Mesenchymal stem cell (in vitro differentiated cells and primary cell): ENCODE results near the gene PTPRD.

Experiments used
- DNase-seq: peaks from one replicate; pipeline ENCODE4 v3.0.0-alpha.2; 2013
- H2AFZ ChIP-seq: one replicate; pipeline ENCODE4 v1.6.1; 2013; ENCODE audit warnings: low read depth, mild to moderate bottlenecking, control low read depth, inconsistent platforms, low read length, moderate library complexity
- H2AK5ac ChIP-seq: 2 replicates; pipeline ENCODE4 v1.6.1; 2013; ENCODE audit warnings: low read length, moderate library complexity, mild to moderate bottlenecking, inconsistent platforms; ENCODE audit not compliant: severe bottlenecking
- H2BK120ac ChIP-seq: one replicate; pipeline ENCODE4 v1.6.1; 2013; ENCODE audit warnings: low read depth, mild to moderate bottlenecking, inconsistent platforms, low read length, moderate library complexity
- H2BK12ac ChIP-seq, 2 experiments: one replicate each; pipeline ENCODE4 v1.6.1; 2013; ENCODE audit warnings: inconsistent platforms in 2 of 2, low read length in 2 of 2, mild to moderate bottlenecking in 2 of 2, moderate library complexity in 2 of 2, control low read depth in 1 of 2
- H2BK15ac ChIP-seq: one replicate; pipeline ENCODE4 v1.6.1; 2013; ENCODE audit warnings: mild to moderate bottlenecking, low read depth, inconsistent platforms; ENCODE audit not compliant: poor library complexity, severe bottlenecking
- H2BK5ac ChIP-seq: 2 replicates; pipeline ENCODE4 v1.6.1; 2013; ENCODE audit warnings: low read depth, mild to moderate bottlenecking, low read length, control low read depth, inconsistent platforms; ENCODE audit not compliant: poor library complexity, severe bottlenecking
- H3K14ac ChIP-seq, 2 experiments: one replicate each; pipeline ENCODE4 v1.6.1; 2013; ENCODE audit warnings: inconsistent platforms in 2 of 2, low read length in 2 of 2, control low read depth in 1 of 2, mild to moderate bottlenecking in 1 of 2, moderate library complexity in 1 of 2
- H3K18ac ChIP-seq, 2 experiments: one replicate each; pipeline ENCODE4 v1.6.1; 2013; ENCODE audit warnings: inconsistent platforms in 2 of 2, low read length in 2 of 2, control low read depth in 1 of 2, low read depth in 1 of 2, mild to moderate bottlenecking in 1 of 2
- H3K23ac ChIP-seq, 2 experiments: one replicate each; pipeline ENCODE4 v1.6.1; 2013; ENCODE audit warnings: inconsistent platforms in 2 of 2, low read length in 2 of 2, mild to moderate bottlenecking in 2 of 2, moderate library complexity in 2 of 2, control low read depth in 1 of 2
- H3K27ac ChIP-seq: 2 replicates; pipeline ENCODE4 v1.5.1; 2013; ENCODE audit warnings: mild to moderate bottlenecking, moderate library complexity, low read length, control low read depth, inconsistent platforms; ENCODE audit not compliant: poor library complexity, severe bottlenecking
- H3K27me3 ChIP-seq, 2 experiments: 2 replicates each; pipeline versions ENCODE4 v1.6.1 to v1.7.0; 2013; ENCODE audit warnings: low read length in 2 of 2, mild to moderate bottlenecking in 2 of 2, moderate library complexity in 2 of 2, control low read depth in 1 of 2, inconsistent platforms in 1 of 2; ENCODE audit not compliant: control insufficient read depth in 1 of 2, insufficient read depth in 1 of 2
- H3K36me3 ChIP-seq, 2 experiments: 2 replicates each; pipeline versions ENCODE4 v1.6.1 to v1.7.0; 2013; ENCODE audit warnings: low read length in 2 of 2, control low read depth in 1 of 2, inconsistent platforms in 1 of 2, low read depth in 1 of 2, mild to moderate bottlenecking in 1 of 2; ENCODE audit not compliant: insufficient read depth in 2 of 2, control insufficient read depth in 1 of 2
- H3K4ac ChIP-seq, 2 experiments: one replicate each; pipeline ENCODE4 v1.6.1; 2013; ENCODE audit warnings: inconsistent platforms in 2 of 2, low read length in 2 of 2, mild to moderate bottlenecking in 2 of 2, moderate library complexity in 2 of 2, control low read depth in 1 of 2, low read depth in 1 of 2
- H3K4me1 ChIP-seq: 2 replicates; pipeline ENCODE4 v1.6.1; 2013; ENCODE audit warnings: low read depth, low read length, control low read depth; ENCODE audit not compliant: control insufficient read depth, insufficient read depth
- H3K4me2 ChIP-seq: 2 replicates; pipeline ENCODE4 v1.6.1; 2013; ENCODE audit warnings: low read length, mild to moderate bottlenecking, inconsistent platforms; ENCODE audit not compliant: poor library complexity, severe bottlenecking
- H3K4me3 ChIP-seq, 2 experiments: 2 replicates each; pipeline versions ENCODE4 v1.5.1 to v1.7.0; 2013; ENCODE audit warnings: low read length in 2 of 2, mild to moderate bottlenecking in 2 of 2, control low read depth in 1 of 2, low read depth in 1 of 2; ENCODE audit not compliant: insufficient read depth in 1 of 2
- H3K79me1 ChIP-seq: replicated peaks from 2 replicates; pipeline ENCODE4 v1.6.1; 2013; ENCODE audit warnings: mild to moderate bottlenecking, control low read depth, low read length, inconsistent platforms; ENCODE audit not compliant: poor library complexity, severe bottlenecking
- H3K9ac ChIP-seq: 2 replicates; pipeline ENCODE4 v1.7.0; 2013; ENCODE audit warnings: mild to moderate bottlenecking, low read length, moderate library complexity
- H3K9me3 ChIP-seq: 2 replicates; pipeline ENCODE4 v1.7.0; 2013; ENCODE audit warnings: mild to moderate bottlenecking, low read length; ENCODE audit not compliant: control insufficient read depth
- H4K8ac ChIP-seq: one replicate; pipeline ENCODE4 v1.6.1; 2013; ENCODE audit warnings: inconsistent platforms, mild to moderate bottlenecking, low read length, moderate library complexity
- H4K91ac ChIP-seq: one replicate; pipeline ENCODE4 v1.6.1; 2013; ENCODE audit warnings: mild to moderate bottlenecking, low read length, inconsistent platforms
- WGBS: methylation state at CpG from one replicate; pipeline ENCODE4 v1.1.7; 2013; ENCODE audit warnings: mixed read lengths; 5-methylcytosine and 5-hydroxymethylcytosine counted together

Gene PTPRD

GRCh38 chr9:8391132-8391531 is 2221.7 kb downstream of the PTPRD start:
- H2BK5ac ChIP-seq = no peak overlapping the region
- H3K4me3 ChIP-seq = no peak overlapping the region
- no peaks in the 10 kb centered on the region for H3K9me3 ChIP-seq
- H4K91ac ChIP-seq = no peak overlapping the region
- H3K14ac ChIP-seq = no peak overlapping the region
- no peaks in the 10 kb centered on the region for H3K27me3 ChIP-seq
- no peak overlapping the region for H3K27ac ChIP-seq
- H3K4me2 ChIP-seq = no peak overlapping the region
- no peak overlapping the region for H3K9ac ChIP-seq
- H3K18ac ChIP-seq = no peak overlapping the region
- H3K36me3 ChIP-seq = no peaks in the 10 kb centered on the region
- H2BK12ac ChIP-seq = no peak overlapping the region
- no peak overlapping the region for H4K8ac ChIP-seq
- H3K23ac ChIP-seq = no peak overlapping the region
- no peak overlapping the region for H2AFZ ChIP-seq
- 94% methylated on average over 4 of the region's 4 CpGs for WGBS
- no peaks in the 10 kb centered on the region for H3K79me1 ChIP-seq
- H2AK5ac ChIP-seq = no peak overlapping the region
- H3K4me1 ChIP-seq = no peaks in the 10 kb centered on the region
- H3K4ac ChIP-seq = no peak overlapping the region
- no peak for DNase-seq
- H2BK120ac ChIP-seq = no peak overlapping the region
- H2BK15ac ChIP-seq = no peak overlapping the region

GRCh38 chr9:8390571-8390970 is 2222.2 kb downstream of the PTPRD start:
- H2BK15ac ChIP-seq = no peak overlapping the region
- H3K4me1 ChIP-seq = no peaks in the 10 kb centered on the region
- no peak overlapping the region for H2BK5ac ChIP-seq
- no peak overlapping the region for H2BK12ac ChIP-seq
- no peak overlapping the region for H3K18ac ChIP-seq
- H3K27ac ChIP-seq = no peak overlapping the region
- no peak overlapping the region for H4K8ac ChIP-seq
- H2AFZ ChIP-seq = no peak overlapping the region
- H3K14ac ChIP-seq = no peak overlapping the region
- no peak overlapping the region for H3K4me2 ChIP-seq
- no peaks in the 10 kb centered on the region for H3K36me3 ChIP-seq
- H2BK120ac ChIP-seq = no peak overlapping the region
- H4K91ac ChIP-seq = no peak overlapping the region
- no peaks in the 10 kb centered on the region for H3K79me1 ChIP-seq
- no peaks in the 10 kb centered on the region for H3K9me3 ChIP-seq
- no peak for DNase-seq
- H3K9ac ChIP-seq = no peak overlapping the region
- H3K4me3 ChIP-seq = no peak overlapping the region
- no peak overlapping the region for H3K4ac ChIP-seq
- H3K27me3 ChIP-seq = no peaks in the 10 kb centered on the region
- no peak overlapping the region for H3K23ac ChIP-seq
- H2AK5ac ChIP-seq = no peak overlapping the region

- H4K91ac ChIP-seq = no peak overlapping the region
- no peak overlapping the region for H3K4me2 ChIP-seq
- no peak for DNase-seq
- H2AK5ac ChIP-seq = no peak overlapping the region
- no peaks in the 10 kb centered on the region for H3K9me3 ChIP-seq
- no peak overlapping the region for H2BK5ac ChIP-seq
- no peak overlapping the region for H3K14ac ChIP-seq
- 93% methylated on average over 2 of the region's 3 CpGs for WGBS
- H3K36me3 ChIP-seq = no peaks in the 10 kb centered on the region
- no peak overlapping the region for H3K4me3 ChIP-seq
- no peak overlapping the region for H3K18ac ChIP-seq
- no peaks in the 10 kb centered on the region for H3K79me1 ChIP-seq
- no peak overlapping the region for H2BK120ac ChIP-seq
- no peak overlapping the region for H3K27ac ChIP-seq
- no peak overlapping the region for H3K4ac ChIP-seq
- no peak overlapping the region for H4K8ac ChIP-seq
- H3K23ac ChIP-seq = no peak overlapping the region
- H3K9ac ChIP-seq = no peak overlapping the region
- no peaks in the 10 kb centered on the region for H3K27me3 ChIP-seq
- no peaks in the 10 kb centered on the region for H3K4me1 ChIP-seq
- no peak overlapping the region for H2BK15ac ChIP-seq
- H2AFZ ChIP-seq = no peak overlapping the region
- H2BK12ac ChIP-seq = no peak overlapping the region
Measured at GRCh38 chr9:8389531-8389930, 2223.3 kb downstream of the PTPRD start.

- no peak overlapping the region for H2BK120ac ChIP-seq
- H2BK12ac ChIP-seq = no peak overlapping the region
- H3K27ac ChIP-seq = no peak overlapping the region
- no peaks in the 10 kb centered on the region for H3K4me1 ChIP-seq
- no peak overlapping the region for H3K4me2 ChIP-seq
- H3K79me1 ChIP-seq = no peaks in the 10 kb centered on the region
- no peak overlapping the region for H3K18ac ChIP-seq
- DNase-seq = no peak
- no peak overlapping the region for H4K8ac ChIP-seq
- no peak overlapping the region for H3K14ac ChIP-seq
- WGBS = 78% methylated on average over 1 of the region's 1 CpG
- no peak overlapping the region for H3K4ac ChIP-seq
- H3K27me3 ChIP-seq = no peaks in the 10 kb centered on the region
- H2AFZ ChIP-seq = no peak overlapping the region
- no peak overlapping the region for H4K91ac ChIP-seq
- no peak overlapping the region for H3K4me3 ChIP-seq
- H2BK5ac ChIP-seq = no peak overlapping the region
- H3K36me3 ChIP-seq = no peaks in the 10 kb centered on the region
- no peaks in the 10 kb centered on the region for H3K9me3 ChIP-seq
- H2BK15ac ChIP-seq = no peak overlapping the region
- H2AK5ac ChIP-seq = no peak overlapping the region
- no peak overlapping the region for H3K9ac ChIP-seq
- H3K23ac ChIP-seq = no peak overlapping the region
Measured at GRCh38 chr9:8388132-8388531, 2224.7 kb downstream of the PTPRD start.
